ENCODE data around the gene FOXL3. TPM values are rescaled to one million over a fixed set of nuclear protein-coding genes. Genes with fewer than 3 reads are reported as not detected.

The FOXL3 gene
- total RNA-seq, 2 experiments from 2014 or later, result not detected

DNA sequence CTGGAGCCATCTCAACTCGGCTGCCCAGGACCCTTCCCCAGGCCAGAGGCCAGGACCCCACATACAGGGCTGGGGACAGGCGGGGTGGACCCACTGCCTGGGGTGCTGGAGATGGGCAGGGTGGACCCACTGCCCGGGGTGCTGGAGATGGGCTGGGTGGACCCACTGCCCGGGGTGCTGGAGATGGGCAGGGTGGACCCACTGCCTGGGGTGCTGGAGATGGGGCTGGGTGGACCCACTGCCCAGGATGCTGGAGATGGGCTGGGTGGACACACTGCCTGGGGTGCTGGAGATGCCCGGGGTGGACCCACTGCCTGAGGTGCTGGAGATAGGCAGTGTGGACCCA lies 32.4 kb upstream of the FOXL3 start:
- no peak overlapping the region for H3K27ac Mint-ChIP-seq
- no peak overlapping the region for H3K4me3 Mint-ChIP-seq
- Histone ChIP-seq H3K9me3 (ENCODE audit: control insufficient read depth in 1 of 2, insufficient read depth in 1 of 2, low read length in 2 of 2) (peaks cover 0 to 23% of the 10 kb centered on the region in 2 experiments), H3K36me3 (ENCODE audit: insufficient read depth, low read length) (no peaks in the 10 kb centered on the region), H3K4me3 (ENCODE audit: low read length) (no peak overlapping the region), H3K4me1 (ENCODE audit: insufficient read depth, low read length) (no peaks in the 10 kb centered on the region), H3K27me3 (ENCODE audit: control insufficient read depth in 1 of 2, insufficient read depth in 2 of 2, low read length in 2 of 2) (no peaks in the 10 kb centered on the region), H3K27ac (ENCODE audit: low read depth in 1 of 2, low read length in 2 of 2) (no peak overlapping the region)
- H3K4me1 Mint-ChIP-seq (ENCODE audit: low read depth), result no peaks in the 10 kb centered on the region
- POLR2A ChIA-PET, result no interaction called here
- ATAC-seq (ENCODE audit: poor library complexity) (no peak), DNase-seq (no peak)
- H3K9me3 Mint-ChIP-seq, result no peaks in the 10 kb centered on the region
- no peaks in the 10 kb centered on the region for H3K27me3 Mint-ChIP-seq
- no peaks in the 10 kb centered on the region for H3K36me3 Mint-ChIP-seq (ENCODE audit: low read depth)
- CTCF ChIA-PET, result no interaction called here
- intact Hi-C loops (cut with DNase I, micrococcal nuclease), result no loop called here
- TF ChIP-seq, protein P1, sequence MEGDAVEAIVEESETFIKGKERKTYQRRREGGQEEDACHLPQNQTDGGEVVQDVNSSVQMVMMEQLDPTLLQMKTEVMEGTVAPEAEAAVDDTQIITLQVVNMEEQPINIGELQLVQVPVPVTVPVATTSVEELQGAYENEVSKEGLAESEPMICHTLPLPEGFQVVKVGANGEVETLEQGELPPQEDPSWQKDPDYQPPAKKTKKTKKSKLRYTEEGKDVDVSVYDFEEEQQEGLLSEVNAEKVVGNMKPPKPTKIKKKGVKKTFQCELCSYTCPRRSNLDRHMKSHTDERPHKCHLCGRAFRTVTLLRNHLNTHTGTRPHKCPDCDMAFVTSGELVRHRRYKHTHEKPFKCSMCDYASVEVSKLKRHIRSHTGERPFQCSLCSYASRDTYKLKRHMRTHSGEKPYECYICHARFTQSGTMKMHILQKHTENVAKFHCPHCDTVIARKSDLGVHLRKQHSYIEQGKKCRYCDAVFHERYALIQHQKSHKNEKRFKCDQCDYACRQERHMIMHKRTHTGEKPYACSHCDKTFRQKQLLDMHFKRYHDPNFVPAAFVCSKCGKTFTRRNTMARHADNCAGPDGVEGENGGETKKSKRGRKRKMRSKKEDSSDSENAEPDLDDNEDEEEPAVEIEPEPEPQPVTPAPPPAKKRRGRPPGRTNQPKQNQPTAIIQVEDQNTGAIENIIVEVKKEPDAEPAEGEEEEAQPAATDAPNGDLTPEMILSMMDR (IDR thresholded peaks at IDR 0.05), result no peak

DNA sequence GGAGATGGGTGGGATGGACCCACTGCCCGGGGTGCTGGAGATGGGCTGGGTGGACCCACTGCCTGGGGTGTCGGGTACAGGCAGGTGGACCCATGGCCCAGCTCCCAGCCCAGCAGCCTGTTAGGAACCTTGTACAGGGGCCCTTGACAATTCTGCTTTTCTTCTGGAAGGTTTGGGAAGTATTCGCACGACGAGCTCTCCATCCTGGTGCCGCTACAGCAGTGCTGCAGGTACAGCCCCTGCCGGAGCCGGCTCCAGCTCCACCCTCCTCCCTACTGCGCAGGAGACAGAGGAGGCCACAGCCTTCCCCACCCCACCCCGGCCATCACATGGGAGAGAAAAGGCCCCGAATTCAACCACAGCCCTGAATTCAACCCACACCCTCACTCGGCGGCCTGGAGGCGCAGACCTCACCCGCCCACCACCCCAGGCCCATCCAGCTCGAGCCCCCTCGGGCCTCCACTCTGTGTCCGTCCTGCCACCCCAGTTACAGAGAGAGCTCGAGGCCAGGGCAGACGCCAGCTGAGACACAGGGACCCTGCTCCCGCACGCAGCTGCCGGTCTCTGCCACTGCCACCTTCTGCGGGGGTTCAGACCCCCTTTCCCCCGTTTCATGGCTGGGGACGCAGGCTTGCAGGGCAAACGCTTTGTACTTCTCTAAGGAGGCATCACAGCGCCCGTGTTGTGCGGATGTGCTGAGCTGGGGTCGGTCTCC lies 31.3 kb upstream of the FOXL3 start:
- Histone ChIP-seq H3K4me1 (ENCODE audit: insufficient read depth, low read length) (no peaks in the 10 kb centered on the region), H3K27me3 (ENCODE audit: control insufficient read depth in 1 of 2, insufficient read depth in 2 of 2, low read length in 2 of 2) (no peaks in the 10 kb centered on the region), H3K9me3 (ENCODE audit: control insufficient read depth in 1 of 2, insufficient read depth in 1 of 2, low read length in 2 of 2) (peaks cover 0 to 33% of the 10 kb centered on the region in 2 experiments), H3K27ac (ENCODE audit: low read depth in 1 of 2, low read length in 2 of 2) (no peak overlapping the region), H3K4me3 (ENCODE audit: low read length) (no peak overlapping the region), H3K36me3 (ENCODE audit: insufficient read depth, low read length) (no peaks in the 10 kb centered on the region)
- intact Hi-C loops (cut with DNase I, micrococcal nuclease), result no loop called here
- DNase-seq (no peak), ATAC-seq (ENCODE audit: poor library complexity) (no peak)
- Mint-ChIP-seq H3K27ac (no peak overlapping the region), H3K36me3 (ENCODE audit: low read depth) (no peaks in the 10 kb centered on the region), H3K27me3 (no peaks in the 10 kb centered on the region), H3K4me3 (no peak overlapping the region), H3K9me3 (no peaks in the 10 kb centered on the region), H3K4me1 (ENCODE audit: low read depth) (no peaks in the 10 kb centered on the region)
- CTCF ChIA-PET, result no interaction called here
- POLR2A ChIA-PET, result no interaction called here
- TF ChIP-seq, protein P1 (IDR thresholded peaks at IDR 0.05), result no peak

DNA sequence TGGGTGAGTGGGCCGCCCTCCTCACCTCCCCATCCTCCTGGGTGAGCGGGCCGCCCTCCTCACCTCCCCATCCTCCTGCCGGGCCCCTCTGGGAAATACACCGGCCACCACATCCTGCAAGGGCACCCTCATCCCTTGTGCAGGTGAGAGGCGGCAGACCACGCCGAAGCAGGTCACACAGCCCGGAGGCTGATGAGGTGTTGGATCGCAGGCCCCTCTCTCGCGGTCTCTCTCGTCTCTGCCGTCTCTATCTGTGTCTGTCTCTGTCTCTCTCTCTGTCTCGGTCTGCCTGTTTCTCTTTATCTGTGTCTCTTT lies 30.8 kb upstream of the FOXL3 start:
- ChIA-PET CTCF (no interaction called here), POLR2A (no interaction called here)
- H3K4me1 Mint-ChIP-seq (ENCODE audit: low read depth), result no peaks in the 10 kb centered on the region
- H3K27ac ChIP-seq (ENCODE audit: low read depth in 1 of 2, low read length in 2 of 2), result no peak overlapping the region
- no peaks in the 10 kb centered on the region for H3K27me3 ChIP-seq (ENCODE audit: control insufficient read depth in 1 of 2, insufficient read depth in 2 of 2, low read length in 2 of 2)
- no peak overlapping the region for H3K4me3 ChIP-seq (ENCODE audit: low read length)
- peaks cover 3% of the 10 kb centered on the region for H3K4me1 ChIP-seq (ENCODE audit: insufficient read depth, low read length)
- DNase-seq, result no peak
- H3K4me3 Mint-ChIP-seq, result no peak overlapping the region
- H3K9me3 ChIP-seq (ENCODE audit: control insufficient read depth in 1 of 2, insufficient read depth in 1 of 2, low read length in 2 of 2), result peaks cover 0 to 38% of the 10 kb centered on the region in 2 experiments
- no peaks in the 10 kb centered on the region for H3K36me3 Mint-ChIP-seq (ENCODE audit: low read depth)
- no peaks in the 10 kb centered on the region for H3K27me3 Mint-ChIP-seq
- H3K27ac Mint-ChIP-seq, result no peak overlapping the region
- intact Hi-C loops (cut with DNase I, micrococcal nuclease), result no loop called here
- TF ChIP-seq, protein P1 (IDR thresholded peaks at IDR 0.05), result no peak
- no peak for ATAC-seq (ENCODE audit: poor library complexity)
- H3K36me3 ChIP-seq (ENCODE audit: insufficient read depth, low read length), result no peaks in the 10 kb centered on the region
- no peaks in the 10 kb centered on the region for H3K9me3 Mint-ChIP-seq
